ENCODE results near the gene RNF214. TPM values are rescaled to one million over a fixed set of nuclear protein-coding genes. Genes with fewer than 3 reads are reported as not detected.

RNF214 gene
- total RNA-seq: 10.3 and 12.5 TPM in 2 replicates

DNA sequence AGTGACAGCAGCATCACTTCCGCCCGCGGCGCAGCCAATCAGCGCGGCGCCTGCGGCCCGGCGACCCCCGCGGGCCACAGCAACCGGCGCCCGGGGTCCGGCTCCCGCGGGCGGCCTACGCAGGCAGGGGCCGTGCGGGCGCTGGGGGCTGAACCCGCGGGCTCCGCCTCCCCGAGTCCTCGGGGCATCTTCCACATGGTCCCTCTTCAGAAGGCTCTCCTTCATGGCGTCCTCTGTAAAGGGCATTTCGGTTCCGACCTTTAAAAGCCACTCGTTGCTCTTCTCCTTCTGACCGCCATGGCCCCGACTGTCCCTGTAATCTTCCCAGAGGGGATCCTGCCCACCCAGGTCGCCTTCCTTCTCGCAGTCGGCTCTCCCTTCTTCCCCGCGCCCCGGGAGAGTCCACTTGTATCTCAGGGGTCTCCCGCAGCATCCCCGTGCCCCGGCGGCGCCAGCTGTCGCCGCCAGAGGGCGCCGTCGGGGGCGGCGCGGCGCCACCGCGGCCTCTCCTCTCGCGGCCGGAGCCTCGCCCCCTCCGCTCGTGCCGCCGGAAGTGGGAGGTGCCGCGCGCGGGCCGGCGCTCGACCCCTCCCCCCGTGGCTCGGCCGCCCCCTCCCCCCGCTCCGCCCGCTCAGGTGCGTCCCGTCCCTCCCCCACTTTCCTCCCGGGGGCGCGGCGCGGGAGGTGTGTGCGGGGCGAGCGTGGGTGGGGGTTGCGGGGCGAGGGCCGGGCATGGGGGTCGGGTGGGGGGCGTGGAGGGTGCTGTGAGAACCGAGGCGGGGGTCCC lies at the start of gene RNF214:
RNF214 (plus strand) TSS at position 580 of the 787 bp plus-strand sequence. CDS start 1,602 bp downstream, outside the sequence.

GRCh38 chr11:117199053-117199915 lies 33.2 kb upstream of the RNF214 start, which contains the start of gene TAGLN:
TSS of gene TAGLN (plus strand) at chr11:117199370. CDS start at chr11:117203014, 3,644 bp downstream.

GRCh38 chr11:117231842-117232091 lies 704 bp upstream of the RNF214 start, which contains the start of gene PCSK7:
TSS of gene PCSK7 (minus strand) at chr11:117232073. CDS start at chr11:117229844, 2,229 bp downstream.

DNA sequence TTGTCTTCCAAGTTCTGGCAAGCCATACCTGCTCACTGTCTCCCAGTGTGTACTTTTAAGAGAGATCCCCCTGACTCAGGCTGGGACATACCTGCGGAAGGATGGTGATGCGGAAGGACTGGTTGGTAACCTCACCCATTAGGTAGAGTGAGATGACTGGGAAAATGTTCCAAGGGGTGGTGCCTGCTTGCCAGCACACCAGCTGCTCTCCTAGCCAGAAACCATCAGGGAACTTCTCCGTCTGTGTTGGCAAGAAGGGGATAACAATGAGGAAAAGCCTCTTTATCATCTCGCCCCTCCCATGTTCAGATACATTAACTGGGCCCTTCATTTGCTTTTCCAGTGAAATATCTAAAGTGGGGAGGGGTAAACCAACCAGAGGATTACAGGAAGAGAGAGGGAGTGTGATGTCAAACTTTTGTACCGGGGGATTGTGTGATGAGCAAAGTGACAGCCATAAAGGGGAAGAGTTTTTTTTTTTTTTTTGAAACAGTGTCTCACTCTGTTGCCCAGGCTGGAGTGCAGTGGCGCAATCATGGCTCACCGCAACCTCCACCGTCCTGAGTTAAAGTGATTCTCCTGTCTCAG lies 58.4 kb downstream of the RNF214 start, which contains the start of gene BACE1-AS:
BACE1-AS (plus strand) TSS at position 538 of the 588 bp plus-strand sequence.

DNA sequence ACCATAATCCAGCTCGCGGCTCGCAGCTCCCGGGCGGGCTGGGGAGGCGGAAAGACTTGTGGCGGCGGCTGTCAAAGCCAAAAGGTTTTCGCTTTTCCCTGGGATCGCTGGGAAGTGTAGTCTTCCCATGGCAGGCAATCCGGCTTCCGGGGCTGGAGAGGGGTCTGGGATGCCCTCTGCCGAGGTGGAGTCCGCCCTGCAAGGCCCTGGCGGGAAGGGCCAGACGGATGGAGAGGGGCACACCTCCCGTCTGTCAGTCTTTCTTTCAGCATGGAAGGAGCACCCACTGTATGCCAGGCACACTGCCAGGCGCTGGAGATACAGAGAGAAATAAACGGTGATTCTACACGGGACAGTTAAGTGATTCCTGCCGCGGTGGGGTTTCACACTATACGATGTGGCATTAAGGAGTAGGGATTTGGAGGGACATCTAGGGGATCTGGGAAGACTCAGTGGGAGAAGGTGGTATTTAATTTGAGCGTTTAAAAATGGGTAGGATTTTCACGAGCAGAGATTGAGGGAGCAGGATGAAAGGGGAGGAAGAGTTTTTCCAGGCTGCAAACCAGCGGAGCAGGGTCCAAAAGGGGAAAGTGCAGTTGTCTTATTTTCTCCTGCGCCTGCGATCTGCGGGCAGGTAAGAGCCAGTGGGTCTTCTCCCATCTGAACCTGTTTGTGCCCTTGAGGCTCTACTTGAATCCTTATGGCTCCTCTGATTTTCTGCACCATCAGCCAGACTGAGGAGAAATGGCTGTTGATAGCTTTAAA lies 83.9 kb downstream of the RNF214 start, which contains the start of gene BACE1:
BACE1 (minus strand) TSS at position 60 of the 765 bp plus-strand sequence. CDS start 461 bp downstream, outside the sequence.

DNA sequence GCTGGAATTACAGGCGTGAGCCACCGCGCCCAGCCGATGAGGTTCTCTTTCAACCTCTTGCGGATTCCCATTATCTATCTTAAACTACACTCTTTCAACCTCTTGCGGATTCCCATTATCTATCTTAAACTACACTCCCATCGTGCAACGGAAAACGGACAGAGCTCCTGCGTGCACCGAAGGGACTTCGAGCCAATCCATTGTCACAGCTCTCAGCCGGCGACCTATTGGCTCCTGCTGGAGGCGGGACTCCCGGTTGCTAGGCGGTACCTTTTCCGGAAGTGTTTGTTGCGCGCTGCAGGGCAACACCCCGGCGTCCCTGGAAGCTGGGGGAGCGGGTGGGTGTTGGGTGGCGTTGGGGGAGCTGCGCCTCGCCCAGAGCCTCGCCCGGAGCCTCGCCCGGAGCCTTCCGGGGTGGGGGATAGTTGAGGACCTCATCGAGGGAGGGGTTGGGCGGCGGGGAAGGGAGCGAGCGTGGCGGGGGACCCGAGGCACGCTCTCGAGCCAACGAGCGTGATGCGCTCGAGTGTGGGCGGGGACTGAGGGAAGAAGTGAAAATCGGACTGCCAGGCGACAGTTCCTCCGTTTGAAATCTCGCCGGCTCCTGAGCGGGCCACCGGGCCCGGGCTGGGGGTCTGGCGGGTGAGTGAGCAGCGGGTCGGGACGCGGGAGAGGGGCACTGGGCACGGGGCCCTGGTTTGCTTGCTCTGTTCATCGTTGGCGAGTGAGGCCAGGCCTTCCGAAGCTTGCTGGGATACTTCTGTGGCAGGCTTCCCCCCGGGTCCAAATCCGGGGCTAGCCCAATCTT lies 95.3 kb downstream of the RNF214 start, which contains the start of gene CEP164:
CEP164 (plus strand) TSS at position 288 of the 808 bp plus-strand sequence. CDS start 10,733 bp downstream, outside the sequence.

Small RNA genes within 50 kb of the gene (small RNA-seq; reads per million reads assigned to genes)
- not detected for gene RF00564

Other genes with a start within 250 kb of the RNF214 start
- gene SIK3, start 134.2 kb upstream of the RNF214 start, total RNA-seq: 15.4 and 23.1 TPM in 2 replicates
- gene PAFAH1B2, start 88.4 kb upstream of the RNF214 start, total RNA-seq: 93.7 and 138 TPM in 2 replicates
- 10.3 and 16.2 TPM in 2 replicates for gene SIDT2, start 53.9 kb upstream of the RNF214 start, total RNA-seq
- 6.3 and 62.5 TPM in 2 replicates for gene TAGLN, start 33.3 kb upstream of the RNF214 start, total RNA-seq
- gene PCSK7, start 598 bp upstream of the RNF214 start, total RNA-seq: 29.0 and 43.0 TPM in 2 replicates
- 3.7 and 4.1 TPM in 2 replicates for gene BACE1-AS, start 58.7 kb downstream of the RNF214 start, total RNA-seq
- 24.6 and 27.8 TPM in 2 replicates for gene BACE1, start 83.6 kb downstream of the RNF214 start, total RNA-seq
- 26.5 and 41.1 TPM in 2 replicates for gene CEP164, start 95.2 kb downstream of the RNF214 start, total RNA-seq